ENCODE results near the gene ARID3A. TPM values are rescaled to one million over a fixed set of nuclear protein-coding genes. Genes with fewer than 3 reads are reported as not detected.

Gene ARID3A
- total and polyA plus RNA-seq, 2 of the 4 experiments (the other 2 are of a cell fraction): 16.0 to 23.1 TPM

GRCh38 chr19:971795-972194 lies 46.0 kb downstream of the ARID3A start:
- ChIA-PET CTCF (no interaction called here), POLR2A (ENCODE audit: unreplicated experiment) (no interaction called here)
- H3K27me3 ChIP-seq (ENCODE audit: control insufficient read depth, insufficient read depth, low read length): no peaks in the 10 kb centered on the region
- H3K4me2 ChIP-seq (ENCODE audit: low read depth, low read length): no peak overlapping the region
- H2BK5ac ChIP-seq (ENCODE audit: low read depth, low read length, poor library complexity, severe bottlenecking): no peak overlapping the region
- peaks cover 20 to 32% of the 10 kb centered on the region in 2 experiments for H3K79me1 ChIP-seq (ENCODE audit: low read depth in 1 of 2, low read length in 2 of 2)
- peaks cover 5% of the 10 kb centered on the region for H3K9me3 ChIP-seq (ENCODE audit: control insufficient read depth, insufficient read depth, low read length)
- H3K23ac ChIP-seq (ENCODE audit: low read depth, low read length): no peak overlapping the region
- H4K5ac ChIP-seq (ENCODE audit: low read depth, low read length): no peak overlapping the region
- TF ChIP-seq RFX5 (IDR thresholded peaks at IDR 0.05; ENCODE audit: low read depth, low read length) (no peak), MAZ (IDR thresholded peaks at IDR 0.05; ENCODE audit: borderline replicate concordance, low read depth, low read length) (no peak), CHD1 (IDR thresholded peaks at IDR 0.05; ENCODE audit: low read depth, low read length) (no peak), MXI1 (IDR thresholded peaks at IDR 0.05; ENCODE audit: borderline replicate concordance, low read depth, low read length) (no peak), CEBPB (IDR thresholded peaks at IDR 0.05; ENCODE audit: low read depth, low read length) (no peak)
- no peaks in the 10 kb centered on the region for H3K4me1 ChIP-seq (ENCODE audit: control insufficient read depth, insufficient read depth, low read length)
- peaks cover 52% of the 10 kb centered on the region for H3K36me3 ChIP-seq (ENCODE audit: control insufficient read depth, insufficient read depth, low read length)
- no peak for DNase-seq
- in situ Hi-C loops (cut with MboI; ENCODE audit: low sequenced_read_pairs) (no loop called here), intact Hi-C loops (cut with micrococcal nuclease) (no loop called here), dilution Hi-C loops (cut with HindIII; ENCODE audit: low sequenced_read_pairs, unreplicated experiment) (no loop called here)
- H3K4me3 ChIP-seq (ENCODE audit: insufficient read depth, low read depth, low read length): no peak overlapping the region
- no peak overlapping the region for H2AK9ac ChIP-seq (replicated peaks; ENCODE audit: low read depth, low read length, poor library complexity)
- 97% methylated on average over 6 of the region's 24 CpGs; no CpG with 5 or more reads in 1 of the 2 experiments for WGBS, 2 experiments (ENCODE audit: extremely low coverage in 2 of 2, insufficient read length in 1 of 2)
- ATAC-seq (ENCODE audit: low read depth): no peak
- BruUV-seq (replicated peaks): no TSS peak
- no peak overlapping the region for H2BK120ac ChIP-seq (ENCODE audit: low read depth, low read length)
- no peak overlapping the region for H3K18ac ChIP-seq (ENCODE audit: low read depth, low read length)
- no peak overlapping the region for H2AFZ ChIP-seq (replicated peaks; ENCODE audit: low read length, poor library complexity)
- no peaks in the 10 kb centered on the region for H3K9me1 ChIP-seq (ENCODE audit: insufficient read depth, low read length)
- H4K20me1 ChIP-seq (ENCODE audit: insufficient read depth, low read length): peaks cover 3% of the 10 kb centered on the region; the same call in 1 of the 2 replicates
- no peak overlapping the region for H2BK15ac ChIP-seq (ENCODE audit: low read depth, low read length)
- no peak overlapping the region for H3K4ac ChIP-seq (ENCODE audit: low read depth, low read length)
- H3K9ac ChIP-seq (ENCODE audit: low read depth, low read length): no peak overlapping the region
- H2BK20ac ChIP-seq (ENCODE audit: low read depth, low read length): no peak overlapping the region
- H3K27ac ChIP-seq (ENCODE audit: insufficient read depth, low read length): no peak overlapping the region
- no peak overlapping the region for H4K8ac ChIP-seq (ENCODE audit: low read depth in 2 of 2, low read length in 2 of 2)
- no peak overlapping the region for H2AK5ac ChIP-seq (ENCODE audit: low read depth, low read length)
- H3K14ac ChIP-seq (replicated peaks; ENCODE audit: low read depth, low read length): no peak overlapping the region
- no peak overlapping the region for H4K91ac ChIP-seq (ENCODE audit: insufficient read depth, low read depth, low read length)
- H3K56ac ChIP-seq (ENCODE audit: extremely low read depth, insufficient read depth, low read length): no peak overlapping the region

Measured in IMR-90 (cell line).